NCI-H446 (cell line): ENCODE measurements around the gene CARD19.

Source experiments
- DNase-seq, 2 experiments: peaks; one replicate each; lab custom pipeline; 2025; lab: John Stamatoyannopoulos, UW

CARD19 gene

GRCh38 chr9:93120846-93121315 lies 24.9 kb downstream of the CARD19 start:
- DNase-seq = no peak

- no peak for DNase-seq
These were observed 25.6 kb downstream of the CARD19 start for GRCh38 chr9:93121316-93122241.

DNA sequence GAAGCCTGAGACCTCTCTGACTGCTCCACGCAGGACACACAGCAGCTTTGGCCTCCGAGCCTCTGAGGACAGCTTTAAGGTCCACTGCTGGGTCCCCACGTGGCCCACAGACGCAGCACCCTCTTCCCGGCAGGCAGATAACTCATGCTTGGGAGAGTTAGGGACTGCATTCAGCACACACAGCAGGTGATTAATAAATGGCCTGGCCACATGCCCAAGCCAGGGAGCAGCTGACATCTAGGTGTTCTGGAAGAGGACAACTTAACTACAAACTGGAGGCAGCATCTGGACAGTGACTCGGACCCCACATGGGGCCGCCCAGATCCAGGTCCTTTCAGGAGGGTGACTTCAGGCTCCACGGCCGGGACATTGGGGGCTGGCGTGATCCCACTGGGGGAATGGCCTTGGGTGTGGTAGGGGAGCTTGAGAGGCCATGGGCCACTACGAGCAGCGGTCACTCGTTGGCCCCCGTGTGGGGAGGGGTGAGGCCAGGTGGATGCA lies 26.8 kb downstream of the CARD19 start:
- no peak for DNase-seq

GRCh38 chr9:93123561-93124283 lies 27.7 kb downstream of the CARD19 start:
- no peak for DNase-seq

DNA sequence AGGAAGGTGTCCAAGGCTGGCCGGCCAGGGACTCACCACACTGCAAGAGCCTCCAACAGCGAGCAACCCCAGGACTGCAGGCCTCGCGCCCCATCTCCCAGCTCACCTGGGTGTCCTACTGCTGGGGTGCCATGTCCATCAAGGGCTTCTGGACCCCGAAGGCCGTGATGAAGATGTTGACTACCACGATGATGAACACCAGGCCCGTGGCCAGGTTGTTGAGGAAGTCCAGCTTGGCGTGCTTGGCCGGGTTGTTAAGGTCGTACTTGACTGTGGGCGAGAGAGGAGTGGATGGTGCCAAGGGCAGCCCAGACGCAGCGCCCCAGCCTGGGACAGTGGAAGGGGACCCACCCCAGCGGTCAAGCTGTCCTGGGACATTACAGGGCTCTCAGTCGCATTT lies 28.8 kb downstream of the CARD19 start:
- DNase-seq = no peak

- DNase-seq = no peak
These were observed 29.4 kb downstream of the CARD19 start for GRCh38 chr9:93125331-93125894.

GRCh38 chr9:93126151-93126781 lies 30.2 kb downstream of the CARD19 start:
- no peak for DNase-seq

GRCh38 chr9:93126825-93127368 lies 30.9 kb downstream of the CARD19 start:
- DNase-seq = no peak

- DNase-seq = no peak
These were observed 31.4 kb downstream of the CARD19 start for GRCh38 chr9:93127395-93127911.

GRCh38 chr9:93128011-93128714 lies 32.1 kb downstream of the CARD19 start:
- DNase-seq = no peak

DNA sequence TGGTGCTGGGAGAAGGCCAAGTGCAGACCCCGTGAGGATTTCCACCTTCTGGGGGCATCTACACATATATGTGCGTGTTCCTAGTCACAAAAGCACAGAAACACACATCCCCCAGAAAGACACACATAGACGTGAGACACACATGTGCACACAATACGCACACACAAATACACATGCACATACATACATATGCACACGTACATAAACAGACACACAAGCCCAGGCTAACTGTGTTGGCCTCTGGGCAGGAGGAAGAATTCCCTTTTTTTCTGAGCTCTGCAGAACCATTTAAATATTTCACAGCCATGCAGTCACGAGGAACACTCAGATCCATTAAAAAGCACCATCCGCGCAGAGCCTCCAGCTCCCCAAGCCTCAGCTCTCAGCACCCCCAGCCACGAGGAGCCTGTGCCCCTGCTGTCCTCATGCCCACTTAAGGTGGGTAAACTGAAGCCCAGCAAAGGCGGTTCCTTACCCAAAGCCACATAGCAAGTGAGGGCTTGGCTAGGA lies 32.8 kb downstream of the CARD19 start:
- no peak for DNase-seq

DNA sequence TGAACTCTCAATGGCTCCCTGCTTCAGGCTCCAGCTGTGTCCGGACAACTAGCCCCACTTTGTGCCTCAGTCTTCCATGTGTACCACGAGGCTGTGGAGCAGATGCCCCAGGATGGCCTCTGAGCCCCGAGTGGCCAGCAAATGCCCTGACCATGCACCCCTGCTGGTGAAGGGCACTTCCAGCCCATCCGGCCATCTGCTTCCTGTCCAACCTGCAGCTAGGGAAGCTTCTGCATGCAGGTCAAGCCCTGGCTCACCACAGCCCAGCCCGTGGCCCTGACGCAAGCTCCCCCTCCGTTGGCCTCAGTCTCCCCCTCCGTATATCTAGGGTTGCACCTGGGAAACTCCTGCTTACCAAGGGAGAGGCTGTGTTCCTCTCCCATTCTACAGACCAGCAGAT lies 33.3 kb downstream of the CARD19 start:
- no peak for DNase-seq

- no peak for DNase-seq
These were observed 33.9 kb downstream of the CARD19 start for GRCh38 chr9:93129691-93130500.

DNA sequence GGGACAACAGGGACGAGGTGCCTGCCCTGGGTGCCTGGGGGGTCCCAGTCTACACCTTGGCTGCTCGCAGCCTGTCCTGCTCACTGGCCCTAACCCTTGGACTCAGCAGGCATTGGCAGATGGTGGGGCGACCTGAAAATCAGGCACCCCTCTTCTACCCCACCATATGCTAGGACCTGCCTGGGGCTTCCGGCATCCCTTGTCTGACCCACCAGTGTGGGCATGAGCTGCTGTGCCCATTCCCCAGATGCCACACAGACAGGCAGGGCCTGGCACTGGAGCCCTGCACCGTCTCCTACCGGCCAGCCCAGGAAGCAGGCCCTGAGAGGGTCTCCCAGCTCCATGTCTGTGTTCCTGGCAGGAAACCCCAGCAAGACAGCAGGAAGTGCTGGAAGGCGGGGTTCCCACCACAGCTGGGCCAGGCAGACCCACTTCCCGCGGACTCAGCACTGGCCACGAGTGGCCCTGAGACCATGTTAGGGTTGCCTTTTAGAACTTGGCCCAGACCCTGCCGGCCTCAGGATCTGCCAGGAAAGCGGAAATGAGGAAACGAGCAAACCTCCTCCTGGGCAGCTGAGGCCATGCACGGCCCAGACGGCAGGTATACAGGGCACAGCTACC lies 35.0 kb downstream of the CARD19 start:
- no peak for DNase-seq

GRCh38 chr9:93131599-93132286 lies 35.7 kb downstream of the CARD19 start:
- no peak for DNase-seq

- peak; percentile 57 to 82 for DNase-seq
These were observed 36.4 kb downstream of the CARD19 start for GRCh38 chr9:93132287-93132927.

DNA sequence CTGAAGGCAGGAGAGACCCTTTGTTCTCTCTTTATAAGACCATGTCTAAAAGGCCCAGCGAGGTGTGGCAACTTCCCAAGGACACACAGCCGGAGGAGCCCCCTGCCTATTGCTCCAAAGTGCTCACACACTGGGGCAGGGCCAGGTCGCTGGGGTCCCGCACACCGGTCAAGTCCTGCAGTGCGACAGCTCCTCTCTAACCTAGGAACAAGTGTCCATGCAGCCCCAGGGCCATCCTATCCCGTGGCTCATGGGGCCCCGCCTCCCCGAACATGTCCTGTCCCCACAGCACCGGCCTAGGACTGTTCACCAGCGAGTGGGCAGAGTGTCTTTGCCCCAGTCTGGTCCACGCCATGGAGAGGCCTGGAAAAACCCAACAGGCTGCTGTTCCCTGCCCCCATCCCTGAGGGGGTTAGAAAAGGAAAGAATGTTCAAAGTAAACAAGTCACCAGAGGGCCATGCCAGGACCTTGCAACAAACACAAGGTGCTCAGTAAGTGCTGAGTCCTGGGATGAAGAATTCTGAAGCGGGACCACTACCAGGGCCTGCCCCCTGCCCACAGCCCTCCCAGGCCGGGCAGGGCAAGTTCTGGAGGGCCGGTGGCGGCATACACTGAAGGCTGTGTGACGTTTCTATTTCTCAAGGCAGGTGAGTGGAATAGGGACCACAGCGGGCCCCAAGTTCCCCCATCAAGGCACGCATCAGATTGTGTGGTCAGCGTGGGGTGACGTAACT lies 37.1 kb downstream of the CARD19 start:
- DNase-seq = no peak

GRCh38 chr9:93133681-93134014 lies 37.6 kb downstream of the CARD19 start:
- no peak for DNase-seq
